Stomach (tissue), 4 donors: Measurements from ENCODE around the gene IRS2.

Experiments
- EP300 ChIP-seq: sonication (generic); formaldehyde crosslinking; IDR thresholded peaks from one replicate; pipeline ENCODE4 v1.6.1; 2017; ENCODE audit warnings: antibody characterized with exemption
- POLR2AphosphoS5 ChIP-seq, 3 donors: sonication (generic); formaldehyde crosslinking; IDR thresholded peaks; one replicate each; pipeline ENCODE4 v1.6.1; 2016; ENCODE audit warnings: antibody characterized with exemption in 3 of 3
- TF ChIP-seq, protein P1 (sequence below), 7 experiments: fragments of 450-650 bp in 4 of 7; fragments of 200-600 bp in 3 of 7; sonication (generic) in 3 of 7; IDR thresholded peaks; one replicate each; pipeline ENCODE4 v1.5.1; 2016 to 2019; ENCODE audit warnings: antibody characterized with exemption in 7 of 7, control low read depth in 2 of 7, mild to moderate bottlenecking in 1 of 7

DNA sequence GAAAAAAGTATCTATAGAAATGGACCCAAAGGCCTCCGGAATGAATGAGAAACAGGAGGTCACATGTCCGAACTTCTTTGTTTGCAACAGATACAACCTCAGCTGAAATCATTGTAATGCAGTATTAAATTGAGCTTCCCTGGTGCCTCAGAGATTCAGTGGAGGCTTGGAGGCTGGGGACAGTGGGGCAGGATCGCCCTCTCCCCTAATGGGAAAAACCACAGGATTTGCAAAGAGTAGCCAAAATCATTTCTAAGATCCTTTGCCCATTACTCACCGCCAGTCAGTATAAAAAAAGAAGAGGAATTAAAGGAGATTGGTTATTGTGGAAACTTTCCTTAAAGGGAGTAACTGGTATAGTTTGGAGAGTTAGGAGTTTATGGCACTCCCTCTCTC, 30.4 kb upstream of the IRS2 start:
- TF ChIP-seq POLR2AphosphoS5 (IDR thresholded peaks at IDR 0.05) (no peak), EP300 (no peak)
- TF ChIP-seq, protein P1, sequence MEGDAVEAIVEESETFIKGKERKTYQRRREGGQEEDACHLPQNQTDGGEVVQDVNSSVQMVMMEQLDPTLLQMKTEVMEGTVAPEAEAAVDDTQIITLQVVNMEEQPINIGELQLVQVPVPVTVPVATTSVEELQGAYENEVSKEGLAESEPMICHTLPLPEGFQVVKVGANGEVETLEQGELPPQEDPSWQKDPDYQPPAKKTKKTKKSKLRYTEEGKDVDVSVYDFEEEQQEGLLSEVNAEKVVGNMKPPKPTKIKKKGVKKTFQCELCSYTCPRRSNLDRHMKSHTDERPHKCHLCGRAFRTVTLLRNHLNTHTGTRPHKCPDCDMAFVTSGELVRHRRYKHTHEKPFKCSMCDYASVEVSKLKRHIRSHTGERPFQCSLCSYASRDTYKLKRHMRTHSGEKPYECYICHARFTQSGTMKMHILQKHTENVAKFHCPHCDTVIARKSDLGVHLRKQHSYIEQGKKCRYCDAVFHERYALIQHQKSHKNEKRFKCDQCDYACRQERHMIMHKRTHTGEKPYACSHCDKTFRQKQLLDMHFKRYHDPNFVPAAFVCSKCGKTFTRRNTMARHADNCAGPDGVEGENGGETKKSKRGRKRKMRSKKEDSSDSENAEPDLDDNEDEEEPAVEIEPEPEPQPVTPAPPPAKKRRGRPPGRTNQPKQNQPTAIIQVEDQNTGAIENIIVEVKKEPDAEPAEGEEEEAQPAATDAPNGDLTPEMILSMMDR (IDR thresholded peaks at IDR 0.05), result no peak
